GM18870 (cell line): ENCODE data around the gene KIAA2012.
"Not testable (repeated sequence)": the region's sequence is repeated elsewhere in the genome, so short reads cannot be mapped to it uniquely, and the experiment has no call there.

Experiments used
- ATAC-seq: cut with Tn5 transposase; IDR thresholded peaks from one replicate; pipeline ENCODE4 v1.9.1; 2021; ENCODE audit warnings: moderate library complexity; ENCODE audit not compliant: unreplicated experiment

The KIAA2012 gene

GRCh38 chr2:202187570-202187969 lies 114.5 kb downstream of the KIAA2012 start:
- no peak for ATAC-seq

GRCh38 chr2:202193305-202193704 lies 120.2 kb downstream of the KIAA2012 start:
- no peak for ATAC-seq

- no peak for ATAC-seq
Measured at GRCh38 chr2:202193881-202194353, 120.9 kb downstream of the KIAA2012 start.

- ATAC-seq = no peak
Measured at GRCh38 chr2:202194418-202194817, 121.4 kb downstream of the KIAA2012 start.

GRCh38 chr2:202196727-202197126 lies 123.7 kb downstream of the KIAA2012 start:
- no peak for ATAC-seq

GRCh38 chr2:202201220-202202160 lies 128.4 kb downstream of the KIAA2012 start:
- no peak for ATAC-seq

- ATAC-seq = no peak
Measured at GRCh38 chr2:202203348-202203747, 130.3 kb downstream of the KIAA2012 start.

GRCh38 chr2:202204855-202205254 lies 131.8 kb downstream of the KIAA2012 start:
- ATAC-seq = no peak

- ATAC-seq = no peak
Measured at GRCh38 chr2:202208526-202208925, 135.5 kb downstream of the KIAA2012 start.

- no peak for ATAC-seq
Measured at GRCh38 chr2:202215179-202215578, 142.1 kb downstream of the KIAA2012 start.

- ATAC-seq = no peak
Measured at GRCh38 chr2:202221873-202222272, 148.8 kb downstream of the KIAA2012 start.

GRCh38 chr2:202237787-202238233 lies 164.8 kb downstream of the KIAA2012 start:
- ATAC-seq = no peak

GRCh38 chr2:202238234-202239197 lies 165.5 kb downstream of the KIAA2012 start, which contains the start of gene SUMO1:
SUMO1 (minus strand) TSS chr2:202238597; CDS start chr2:202238451, 146 bp downstream.
- peak; percentile 92 for ATAC-seq

GRCh38 chr2:202247710-202248109 lies 174.7 kb downstream of the KIAA2012 start:
- ATAC-seq = not testable (repeated sequence)

- ATAC-seq = no peak
Measured at GRCh38 chr2:202249521-202250253, 176.6 kb downstream of the KIAA2012 start.

GRCh38 chr2:202251494-202251893 lies 178.4 kb downstream of the KIAA2012 start:
- no peak for ATAC-seq
